Suprapubic skin (tissue), 4 donors: ENCODE measurements around the gene NR2F1-AS1.

Experiments
- CTCF ChIP-seq, 2 donors: fragments of 200-600 bp in 1 of 2; fragments of 450-650 bp in 1 of 2; sonication (generic) in 1 of 2; IDR thresholded peaks; one replicate each; pipeline ENCODE4 v1.5.1; 2016 to 2019; ENCODE audit warnings: antibody characterized with exemption in 2 of 2, mild to moderate bottlenecking in 1 of 2, moderate library complexity in 1 of 2
- POLR2A ChIP-seq, 2 donors: fragments of 450-650 bp; IDR thresholded peaks; one replicate each; pipeline ENCODE4 v1.6.1; 2017; ENCODE audit warnings: antibody characterized with exemption in 2 of 2, mild to moderate bottlenecking in 2 of 2, moderate library complexity in 2 of 2
- POLR2AphosphoS5 ChIP-seq, 3 donors: sonication (generic); formaldehyde crosslinking; IDR thresholded peaks; one replicate each; pipeline ENCODE4 v1.6.1; 2017; ENCODE audit warnings: antibody characterized with exemption in 3 of 3

- TF ChIP-seq POLR2A (IDR thresholded peaks at IDR 0.05) (no peak), CTCF (IDR thresholded peaks at IDR 0.05) (no peak), POLR2AphosphoS5 (IDR thresholded peaks at IDR 0.05) (no peak)
These were observed 158.3 kb downstream of the NR2F1-AS1 start for GRCh38 chr5:93422652-93423280.
